Fibroblast of skin of left biceps (primary cell): ENCODE measurements around the gene PHF21A.
A peak's percentile ranks its signal among the peaks of the same experiment; 100 is the strongest.
"Not testable (repeated sequence)": the region's sequence is repeated elsewhere in the genome, so short reads cannot be mapped to it uniquely, and the experiment has no call there.

Experiments
- DNase-seq, 2 experiments: peaks; one replicate each; pipeline ENCODE4 v3.0.0-alpha.2; 2013; ENCODE audit warnings: low read depth in 2 of 2

The PHF21A gene

GRCh38 chr11:46036009-46036408 lies 85.2 kb downstream of the PHF21A start:
- DNase-seq, result no peak

GRCh38 chr11:46034041-46034440 lies 87.2 kb downstream of the PHF21A start:
- no peak for DNase-seq

GRCh38 chr11:46026606-46027293 lies 94.5 kb downstream of the PHF21A start:
- peak in 1 of 2 experiments; percentile 31 for DNase-seq

GRCh38 chr11:46020084-46020599 lies 101.1 kb downstream of the PHF21A start:
- DNase-seq, result no peak

- DNase-seq, result no peak
These were observed 102.6 kb downstream of the PHF21A start for GRCh38 chr11:46018651-46019050.

GRCh38 chr11:46017341-46017740 lies 103.9 kb downstream of the PHF21A start:
- DNase-seq, result no peak

GRCh38 chr11:46015941-46016340 lies 105.3 kb downstream of the PHF21A start:
- DNase-seq, result no peak

- DNase-seq, result not testable (repeated sequence)
These were observed 107.1 kb downstream of the PHF21A start for GRCh38 chr11:46014168-46014567.

- no peak for DNase-seq
These were observed 109.1 kb downstream of the PHF21A start for GRCh38 chr11:46012185-46012584.

- DNase-seq, result no peak
These were observed 111.2 kb downstream of the PHF21A start for GRCh38 chr11:46010100-46010499.

- no peak for DNase-seq
These were observed 111.6 kb downstream of the PHF21A start for GRCh38 chr11:46009647-46010046.

- no peak for DNase-seq
These were observed 114.7 kb downstream of the PHF21A start for GRCh38 chr11:46006418-46007070.

- DNase-seq, result no peak
These were observed 117.7 kb downstream of the PHF21A start for GRCh38 chr11:46003572-46003971.

GRCh38 chr11:46002189-46002588 lies 119.1 kb downstream of the PHF21A start:
- DNase-seq, result no peak

GRCh38 chr11:46001448-46001914 lies 119.8 kb downstream of the PHF21A start:
- DNase-seq, result peak in 1 of 2 experiments; percentile 34

- no peak for DNase-seq
These were observed 123.7 kb downstream of the PHF21A start for GRCh38 chr11:45997599-45997998.

- no peak for DNase-seq
These were observed 125.9 kb downstream of the PHF21A start for GRCh38 chr11:45995342-45995734.

GRCh38 chr11:45994371-45995341 lies 126.6 kb downstream of the PHF21A start:
- peak; percentile 60 to 61 for DNase-seq

- peak in 1 of 2 experiments; percentile 13 for DNase-seq
These were observed 127.7 kb downstream of the PHF21A start for GRCh38 chr11:45993531-45994001.

GRCh38 chr11:45988921-45989320 lies 132.3 kb downstream of the PHF21A start:
- no peak for DNase-seq

GRCh38 chr11:45985212-45985611 lies 136.0 kb downstream of the PHF21A start:
- no peak for DNase-seq

GRCh38 chr11:45984192-45984591 lies 137.1 kb downstream of the PHF21A start:
- no peak for DNase-seq
